GM06990 (cell line): ENCODE measurements around the gene TLR5.

ENCODE experiments used
- DNase-seq: peaks from one replicate; pipeline ENCODE4 v3.0.0-alpha.2; 2011; ENCODE audit not compliant: insufficient read length; ENCODE audit errors: extremely low read depth
- H3K27me3 ChIP-seq: replicated peaks from 2 replicates; pipeline ENCODE4 v1.6.0; 2011; ENCODE audit warnings: low read length; ENCODE audit not compliant: control insufficient read depth, insufficient read depth
- H3K36me3 ChIP-seq: 2 replicates; pipeline ENCODE4 v1.5.1; 2011; ENCODE audit warnings: low read length; ENCODE audit not compliant: control insufficient read depth, insufficient read depth
- H3K4me3 ChIP-seq: replicated peaks from 2 replicates; pipeline ENCODE4 v1.5.1; 2011; ENCODE audit warnings: low read depth, mild to moderate bottlenecking, control low read depth, low read length
- TF ChIP-seq, protein P1 (sequence below): IDR thresholded peaks from 2 replicates; pipeline ENCODE4 v1.5.1; 2011; ENCODE audit warnings: low read length, control low read depth, mild to moderate bottlenecking, inconsistent platforms; ENCODE audit not compliant: insufficient read depth, poor library complexity, severe bottlenecking

The TLR5 gene, protein sequence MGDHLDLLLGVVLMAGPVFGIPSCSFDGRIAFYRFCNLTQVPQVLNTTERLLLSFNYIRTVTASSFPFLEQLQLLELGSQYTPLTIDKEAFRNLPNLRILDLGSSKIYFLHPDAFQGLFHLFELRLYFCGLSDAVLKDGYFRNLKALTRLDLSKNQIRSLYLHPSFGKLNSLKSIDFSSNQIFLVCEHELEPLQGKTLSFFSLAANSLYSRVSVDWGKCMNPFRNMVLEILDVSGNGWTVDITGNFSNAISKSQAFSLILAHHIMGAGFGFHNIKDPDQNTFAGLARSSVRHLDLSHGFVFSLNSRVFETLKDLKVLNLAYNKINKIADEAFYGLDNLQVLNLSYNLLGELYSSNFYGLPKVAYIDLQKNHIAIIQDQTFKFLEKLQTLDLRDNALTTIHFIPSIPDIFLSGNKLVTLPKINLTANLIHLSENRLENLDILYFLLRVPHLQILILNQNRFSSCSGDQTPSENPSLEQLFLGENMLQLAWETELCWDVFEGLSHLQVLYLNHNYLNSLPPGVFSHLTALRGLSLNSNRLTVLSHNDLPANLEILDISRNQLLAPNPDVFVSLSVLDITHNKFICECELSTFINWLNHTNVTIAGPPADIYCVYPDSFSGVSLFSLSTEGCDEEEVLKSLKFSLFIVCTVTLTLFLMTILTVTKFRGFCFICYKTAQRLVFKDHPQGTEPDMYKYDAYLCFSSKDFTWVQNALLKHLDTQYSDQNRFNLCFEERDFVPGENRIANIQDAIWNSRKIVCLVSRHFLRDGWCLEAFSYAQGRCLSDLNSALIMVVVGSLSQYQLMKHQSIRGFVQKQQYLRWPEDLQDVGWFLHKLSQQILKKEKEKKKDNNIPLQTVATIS

DNA sequence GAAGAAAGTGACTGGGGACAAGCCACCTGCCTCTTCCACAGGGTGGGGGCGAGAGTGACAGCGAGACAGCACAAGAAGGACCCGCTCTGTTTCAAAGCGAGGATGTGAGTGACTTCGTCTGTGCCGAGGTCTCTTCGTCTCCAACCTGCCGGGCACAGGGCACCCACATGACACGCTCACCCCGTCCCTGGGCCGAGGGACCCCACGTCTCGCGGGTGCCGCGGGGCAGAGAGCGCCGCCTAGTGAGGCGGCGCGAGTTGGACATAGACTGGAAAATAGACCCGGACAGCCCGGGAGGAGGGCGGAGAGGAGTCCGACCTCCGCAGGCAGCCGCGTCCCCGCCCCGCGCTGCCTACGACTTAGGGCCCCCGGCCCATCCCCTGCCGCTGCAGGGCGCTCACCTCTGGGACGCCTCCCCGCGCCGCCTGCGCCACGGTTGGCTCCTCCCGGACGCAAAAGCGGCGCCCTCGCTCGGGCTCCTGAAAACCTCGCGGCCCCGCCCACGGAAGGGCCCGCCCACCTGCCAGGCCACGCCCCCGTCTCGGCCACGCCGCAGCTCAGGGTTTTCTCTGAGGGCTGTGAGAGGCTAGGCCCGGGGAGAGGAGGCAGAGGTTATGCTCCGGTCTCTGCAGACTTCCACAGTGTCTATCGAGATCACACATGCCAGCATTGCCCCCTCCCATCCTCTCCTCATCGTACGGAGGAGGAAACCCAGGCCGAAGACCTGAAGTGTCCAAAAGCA lies at the start of gene TLR5:
TLR5 (minus strand) TSS at position 454 of the 742 bp plus-strand sequence. CDS start 30,217 bp downstream, outside the sequence.
- H3K4me3 ChIP-seq, result peak within 1 kb of the TSS; percentile 60
- no peaks in the 10 kb centered on the region for H3K27me3 ChIP-seq
- DNase-seq, result peak; percentile 87
- H3K36me3 ChIP-seq, result no peaks in the 10 kb centered on the region
- TF ChIP-seq, protein P1, sequence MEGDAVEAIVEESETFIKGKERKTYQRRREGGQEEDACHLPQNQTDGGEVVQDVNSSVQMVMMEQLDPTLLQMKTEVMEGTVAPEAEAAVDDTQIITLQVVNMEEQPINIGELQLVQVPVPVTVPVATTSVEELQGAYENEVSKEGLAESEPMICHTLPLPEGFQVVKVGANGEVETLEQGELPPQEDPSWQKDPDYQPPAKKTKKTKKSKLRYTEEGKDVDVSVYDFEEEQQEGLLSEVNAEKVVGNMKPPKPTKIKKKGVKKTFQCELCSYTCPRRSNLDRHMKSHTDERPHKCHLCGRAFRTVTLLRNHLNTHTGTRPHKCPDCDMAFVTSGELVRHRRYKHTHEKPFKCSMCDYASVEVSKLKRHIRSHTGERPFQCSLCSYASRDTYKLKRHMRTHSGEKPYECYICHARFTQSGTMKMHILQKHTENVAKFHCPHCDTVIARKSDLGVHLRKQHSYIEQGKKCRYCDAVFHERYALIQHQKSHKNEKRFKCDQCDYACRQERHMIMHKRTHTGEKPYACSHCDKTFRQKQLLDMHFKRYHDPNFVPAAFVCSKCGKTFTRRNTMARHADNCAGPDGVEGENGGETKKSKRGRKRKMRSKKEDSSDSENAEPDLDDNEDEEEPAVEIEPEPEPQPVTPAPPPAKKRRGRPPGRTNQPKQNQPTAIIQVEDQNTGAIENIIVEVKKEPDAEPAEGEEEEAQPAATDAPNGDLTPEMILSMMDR, result peak; percentile 73

DNA sequence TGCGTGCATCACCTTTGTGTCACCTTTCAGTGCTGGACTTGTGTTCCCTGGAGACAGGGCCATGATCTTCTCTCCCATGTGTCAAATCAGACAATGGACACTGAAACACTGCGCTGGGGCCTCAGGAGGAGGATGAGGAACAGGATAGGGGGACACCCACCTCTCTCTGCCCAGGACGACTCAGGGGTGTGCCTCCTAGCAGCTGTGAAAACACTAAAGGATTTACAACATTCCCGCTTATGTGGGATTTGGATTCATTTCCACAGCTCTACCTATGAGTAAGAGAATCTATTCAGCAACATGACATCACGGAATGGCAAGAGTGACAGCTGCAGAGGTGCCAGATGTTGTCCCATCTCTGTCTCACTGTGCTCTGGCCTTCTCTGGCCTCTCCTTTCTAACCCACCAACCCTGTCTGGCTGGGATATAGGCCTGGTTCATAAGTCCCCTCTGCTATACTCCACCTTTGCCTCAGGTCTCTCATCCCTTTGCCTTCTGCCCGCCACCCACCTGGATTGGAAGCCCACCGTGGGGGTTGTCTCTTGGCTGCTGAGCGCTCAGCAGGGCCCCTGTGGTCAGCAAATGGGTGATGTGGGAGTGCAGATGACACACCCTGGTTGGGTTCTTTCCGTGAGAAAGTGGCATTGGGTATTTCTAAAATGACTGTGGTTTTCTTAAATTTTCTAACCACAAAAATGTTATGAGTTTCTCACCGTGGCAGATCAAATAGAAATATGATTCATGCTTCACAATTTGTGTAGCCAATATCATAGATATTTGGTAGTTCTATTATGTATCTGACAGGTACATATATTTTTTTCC lies 47.1 kb upstream of the TLR5 start:
- TF ChIP-seq, protein P1, result no peak
- Histone ChIP-seq H3K36me3 (no peaks in the 10 kb centered on the region), H3K4me3 (no peak overlapping the region), H3K27me3 (no peaks in the 10 kb centered on the region; the same call in 1 of the 2 replicates)
- peak; percentile 62 for DNase-seq

DNA sequence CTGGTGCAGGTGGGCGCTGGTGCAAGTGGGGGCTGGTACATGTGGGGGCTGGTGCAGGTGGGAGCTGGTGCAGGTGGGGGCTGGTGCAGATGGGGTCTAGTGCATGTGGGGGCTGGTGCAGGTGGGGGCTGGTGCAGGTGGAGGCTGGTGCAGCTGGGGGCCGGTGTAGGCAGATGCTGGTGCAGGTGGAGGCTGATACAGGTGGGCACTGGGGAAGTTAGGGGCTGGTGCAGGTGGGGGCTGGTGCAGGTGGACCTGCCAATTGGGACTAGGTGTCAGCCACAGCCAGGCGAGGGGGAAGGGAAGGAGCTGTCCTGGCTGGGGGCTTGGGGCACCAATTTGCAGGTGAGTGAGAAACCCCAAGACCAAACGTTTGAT lies 46.5 kb upstream of the TLR5 start:
- no peak overlapping the region for H3K4me3 ChIP-seq
- no peaks in the 10 kb centered on the region for H3K36me3 ChIP-seq
- no peak for DNase-seq
- no peaks in the 10 kb centered on the region for H3K27me3 ChIP-seq
- TF ChIP-seq, protein P1, result no peak

DNA sequence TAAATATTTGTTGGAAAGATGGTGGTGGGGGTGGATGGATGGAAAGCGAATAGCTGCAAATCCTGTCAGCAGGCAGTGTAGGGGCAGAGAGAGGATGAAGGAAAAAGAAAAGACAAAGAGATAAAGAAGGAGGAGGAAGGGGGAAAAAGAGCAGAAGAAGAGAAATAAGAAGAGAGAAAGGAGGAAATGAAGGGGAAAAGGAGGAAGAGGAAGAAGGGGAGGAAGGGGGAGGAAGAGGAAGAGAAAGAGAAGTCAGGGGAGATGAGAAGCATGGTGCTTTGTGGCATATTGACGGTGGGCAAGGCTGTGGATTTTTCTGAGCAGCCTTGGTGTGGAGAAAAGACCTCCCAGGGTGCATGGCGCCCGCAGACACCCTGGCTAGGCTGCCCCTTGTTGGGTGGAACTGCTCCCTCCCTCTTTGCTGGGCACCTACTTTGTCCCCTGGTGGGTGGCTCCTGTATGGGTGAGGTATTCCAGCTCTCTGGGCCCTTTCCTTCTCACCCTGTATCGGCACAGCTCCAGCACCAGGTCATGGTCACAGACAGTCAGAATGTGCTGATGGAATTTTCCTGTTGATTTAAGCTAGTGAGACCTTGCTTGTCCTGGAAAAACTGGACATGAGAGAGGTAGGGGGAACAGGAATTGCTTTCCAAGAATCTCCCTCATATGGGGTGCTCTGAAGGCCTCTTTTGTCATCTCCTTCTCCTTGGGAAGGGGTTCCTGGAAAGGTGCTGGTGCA lies 45.7 kb upstream of the TLR5 start:
- DNase-seq, result no peak
- Histone ChIP-seq H3K27me3 (no peaks in the 10 kb centered on the region), H3K4me3 (no peak overlapping the region), H3K36me3 (no peaks in the 10 kb centered on the region)
- TF ChIP-seq, protein P1, result no peak
